Tibial artery (tissue), 4 donors: ENCODE data around the gene CCDC7.
"Not testable (repeated sequence)": the region's sequence is repeated elsewhere in the genome, so short reads cannot be mapped to it uniquely, and the experiment has no call there.

ENCODE experiments used
- DNase-seq, 2 donors: peaks; one replicate each; pipeline ENCODE4 v3.0.0-alpha.2; 2019
- H3K27ac ChIP-seq, 2 donors: fragments of 200-600 bp; sonication (generic) in 1 of 2; 1 replicate in 1 of 2; 2 replicates in 1 of 2; pipeline ENCODE4 v1.5.1; 2018 to 2019; ENCODE audit warnings: mild to moderate bottlenecking in 1 of 2
- H3K27me3 ChIP-seq, 2 donors: fragments of 200-600 bp; sonication (generic) in 1 of 2; one replicate each; pipeline versions ENCODE4 v1.5.1 to v1.6.0; 2016 to 2019
- H3K36me3 ChIP-seq, 3 donors: fragments of 200-600 bp; sonication (generic) in 2 of 3; one replicate each; pipeline ENCODE4 v1.5.1; 2016 to 2019; ENCODE audit warnings: mild to moderate bottlenecking in 2 of 3
- H3K4me1 ChIP-seq, 4 donors: fragments of 200-600 bp; sonication (generic) in 2 of 4; 1 replicate in 3 of 4; 2 replicates in 1 of 4; pipeline ENCODE4 v1.5.1; 2016 to 2019
- H3K4me3 ChIP-seq, 2 donors: fragments of 200-600 bp; sonication (generic) in 1 of 2; 1 replicate in 1 of 2; 2 replicates in 1 of 2; pipeline ENCODE4 v1.5.1; 2018 to 2019; ENCODE audit warnings: mild to moderate bottlenecking in 2 of 2
- H3K9me3 ChIP-seq, 3 donors: fragments of 200-600 bp; sonication (generic) in 1 of 3; one replicate each; pipeline ENCODE4 v1.5.1; 2016 to 2019
- intact Hi-C: fragments of 100-400 bp; cut with DNase I; formaldehyde crosslinking; loops from one replicate; pipeline ENCODE4 v1.15.0; 2023; ENCODE audit warnings: low total_unique reads
- TF ChIP-seq, protein P1 (sequence below), 2 experiments: fragments of 200-600 bp in 1 of 2; fragments of 450-650 bp in 1 of 2; IDR thresholded peaks; one replicate each; pipeline ENCODE4 v1.5.1; 2017 to 2019; ENCODE audit warnings: antibody characterized with exemption in 2 of 2, mild to moderate bottlenecking in 1 of 2, moderate library complexity in 1 of 2

Gene CCDC7

DNA sequence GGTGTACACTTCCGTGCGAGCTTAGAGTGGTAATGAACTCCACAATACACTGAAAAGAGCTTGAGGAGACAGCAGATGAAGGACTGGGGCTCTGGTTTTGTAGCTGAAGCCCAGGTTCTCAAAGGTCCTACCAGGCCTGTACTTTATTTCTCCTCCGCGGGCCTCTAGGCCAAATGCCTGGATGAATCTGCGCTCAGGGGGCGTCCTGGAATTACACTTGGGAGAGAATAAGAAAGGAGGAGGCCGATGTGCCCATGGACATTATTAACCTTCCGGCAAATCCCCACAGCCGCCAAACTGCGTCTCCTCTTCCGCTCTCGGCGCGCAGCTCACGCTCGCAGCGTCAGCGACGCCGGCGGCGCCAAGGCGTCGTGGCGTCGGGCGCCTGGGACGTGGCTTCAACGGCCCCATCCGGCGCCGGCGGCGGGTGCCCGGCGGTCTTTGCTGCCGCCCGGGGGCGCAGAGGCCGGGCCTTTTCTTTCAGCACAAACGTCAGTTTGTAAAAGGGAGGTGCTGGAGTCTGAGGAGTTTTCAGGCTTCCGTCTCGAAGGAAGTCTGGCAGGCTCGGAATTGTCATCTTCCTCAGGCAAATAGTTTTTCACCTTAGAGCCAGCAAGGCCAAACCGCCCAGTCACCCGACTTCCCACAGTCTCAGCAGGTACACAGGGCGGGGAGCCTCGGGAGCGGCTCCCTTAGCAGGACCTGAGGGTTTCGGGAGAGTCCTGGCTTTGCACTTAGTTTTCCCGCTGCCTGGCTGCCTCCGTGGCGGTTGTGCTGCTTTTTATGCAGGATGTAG is at the start of gene CCDC7:
CCDC7 (plus strand) TSS at position 401 of the 796 bp plus-strand sequence. CDS start 5,503 bp downstream, outside the sequence.
- peaks cover 0 to 13% (median 0%) of the 10 kb centered on the region in 4 donors for H3K4me1 ChIP-seq
- peak; percentile 77 to 92 for DNase-seq
- intact Hi-C loops, result loop anchor here (5.0 kb wide), 1 partner anchor 64 kb away; no protein-coding TSS in a partner anchor
- H3K4me3 ChIP-seq, result peak within 1 kb of the TSS; percentile 68 to 93
- peak within 1 kb of the TSS; percentile 97 for H3K27ac ChIP-seq
- H3K36me3 ChIP-seq, result no peaks in the 10 kb centered on the region
- no peaks in the 10 kb centered on the region for H3K27me3 ChIP-seq
- TF ChIP-seq, protein P1, sequence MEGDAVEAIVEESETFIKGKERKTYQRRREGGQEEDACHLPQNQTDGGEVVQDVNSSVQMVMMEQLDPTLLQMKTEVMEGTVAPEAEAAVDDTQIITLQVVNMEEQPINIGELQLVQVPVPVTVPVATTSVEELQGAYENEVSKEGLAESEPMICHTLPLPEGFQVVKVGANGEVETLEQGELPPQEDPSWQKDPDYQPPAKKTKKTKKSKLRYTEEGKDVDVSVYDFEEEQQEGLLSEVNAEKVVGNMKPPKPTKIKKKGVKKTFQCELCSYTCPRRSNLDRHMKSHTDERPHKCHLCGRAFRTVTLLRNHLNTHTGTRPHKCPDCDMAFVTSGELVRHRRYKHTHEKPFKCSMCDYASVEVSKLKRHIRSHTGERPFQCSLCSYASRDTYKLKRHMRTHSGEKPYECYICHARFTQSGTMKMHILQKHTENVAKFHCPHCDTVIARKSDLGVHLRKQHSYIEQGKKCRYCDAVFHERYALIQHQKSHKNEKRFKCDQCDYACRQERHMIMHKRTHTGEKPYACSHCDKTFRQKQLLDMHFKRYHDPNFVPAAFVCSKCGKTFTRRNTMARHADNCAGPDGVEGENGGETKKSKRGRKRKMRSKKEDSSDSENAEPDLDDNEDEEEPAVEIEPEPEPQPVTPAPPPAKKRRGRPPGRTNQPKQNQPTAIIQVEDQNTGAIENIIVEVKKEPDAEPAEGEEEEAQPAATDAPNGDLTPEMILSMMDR (IDR thresholded peaks at IDR 0.05), result peak; percentile 36 to 51
- no peaks in the 10 kb centered on the region for H3K9me3 ChIP-seq

DNA sequence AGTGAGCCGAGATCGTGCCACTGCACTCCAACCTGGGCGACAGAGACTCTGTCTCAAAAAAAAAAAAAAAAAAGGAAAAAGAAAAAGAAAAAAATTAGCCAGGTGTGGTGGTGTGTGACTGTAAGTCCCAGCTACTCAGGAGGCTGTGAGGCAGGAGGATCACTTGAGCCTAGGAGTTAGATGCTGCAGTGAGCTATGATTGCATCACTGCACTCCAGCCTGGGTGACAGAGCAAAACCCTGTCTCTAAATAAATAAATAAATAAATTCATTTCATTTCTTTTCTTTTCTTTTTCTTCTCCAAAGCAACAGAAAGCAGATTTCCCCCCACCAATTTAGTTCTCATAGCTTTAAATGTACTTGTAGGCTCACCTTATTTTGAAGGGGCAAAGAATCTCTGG is 48.8 kb upstream of the CCDC7 start:
- H3K9me3 ChIP-seq, H3K4me1 ChIP-seq, H3K36me3 ChIP-seq, DNase-seq, H3K4me3 ChIP-seq, H3K27me3 ChIP-seq, intact Hi-C loops, H3K27ac ChIP-seq: not testable (repeated sequence)

DNA sequence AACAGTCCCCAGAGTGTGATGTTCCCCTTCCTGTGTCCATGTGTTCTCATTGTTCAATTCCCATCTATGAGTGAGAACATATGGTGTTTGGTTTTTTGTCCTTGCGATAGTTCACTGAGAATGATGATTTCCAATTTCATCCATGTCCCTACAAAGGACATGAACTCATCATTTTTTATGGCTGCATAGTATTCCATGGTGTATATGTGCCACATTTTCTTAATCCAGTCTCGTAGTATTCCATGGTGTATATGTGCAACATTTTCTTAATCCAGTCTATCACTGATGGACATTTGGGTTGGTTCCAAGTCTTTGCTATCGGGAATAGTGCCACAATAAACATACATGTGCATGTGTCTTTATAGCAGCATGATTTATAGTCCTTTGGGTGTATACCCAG is 46.2 kb upstream of the CCDC7 start:
- H3K27me3 ChIP-seq, H3K4me3 ChIP-seq, DNase-seq, intact Hi-C loops, H3K27ac ChIP-seq, H3K4me1 ChIP-seq, H3K9me3 ChIP-seq, H3K36me3 ChIP-seq: not testable (repeated sequence)

DNA sequence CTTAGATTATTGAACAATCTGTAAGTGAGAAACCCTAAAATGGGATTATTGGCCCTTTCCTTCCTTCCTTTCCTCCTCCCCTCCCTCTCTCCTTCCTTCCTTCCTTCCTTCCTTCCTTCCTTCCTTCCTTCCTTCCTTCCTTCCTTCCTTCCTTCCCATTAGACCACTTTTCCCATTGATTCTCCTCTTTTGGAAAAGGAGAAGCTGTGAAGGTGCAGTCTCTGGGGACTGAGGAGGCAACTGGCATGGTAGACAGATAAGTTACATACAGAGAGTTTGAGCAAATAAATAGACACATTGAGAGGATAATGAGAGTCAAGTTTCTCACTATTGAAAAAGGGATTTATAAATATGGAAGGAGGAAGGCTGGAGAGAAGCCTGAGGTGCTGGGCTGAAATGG is 45.0 kb upstream of the CCDC7 start:
- Histone ChIP-seq H3K27me3 (no peaks in the 10 kb centered on the region), H3K4me3 (no peak overlapping the region), H3K27ac (no peak overlapping the region), H3K4me1 (no peaks in the 10 kb centered on the region), H3K36me3 (no peaks in the 10 kb centered on the region), H3K9me3 (no peaks in the 10 kb centered on the region)
- TF ChIP-seq, protein P1 (IDR thresholded peaks at IDR 0.05), result no peak
- intact Hi-C loops, result no loop called here
- no peak for DNase-seq

DNA sequence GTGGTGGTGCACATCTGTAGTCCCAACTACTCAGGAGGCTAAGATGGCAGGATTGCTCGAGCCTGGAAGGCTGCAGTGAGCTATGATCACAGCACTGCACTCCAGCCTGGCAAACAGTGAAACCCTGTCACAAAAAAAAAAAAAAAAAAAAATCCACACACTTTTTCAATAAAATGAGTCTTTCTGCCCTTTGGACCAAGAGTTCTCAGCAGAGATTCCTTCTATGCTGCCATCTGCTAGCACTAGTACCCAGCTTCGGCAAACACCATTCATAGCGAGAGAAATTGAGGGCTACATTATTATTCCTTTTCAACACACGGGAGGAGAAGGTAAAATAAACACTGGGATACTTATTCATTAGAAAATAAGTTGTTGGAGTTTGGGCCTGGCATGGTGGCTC is 43.4 kb upstream of the CCDC7 start:
- no peak overlapping the region for H3K4me3 ChIP-seq
- intact Hi-C loops, result no loop called here
- H3K27me3 ChIP-seq, result no peaks in the 10 kb centered on the region
- TF ChIP-seq, protein P1 (IDR thresholded peaks at IDR 0.05), result no peak
- H3K4me1 ChIP-seq, result no peaks in the 10 kb centered on the region
- DNase-seq, result no peak
- no peaks in the 10 kb centered on the region for H3K9me3 ChIP-seq
- H3K27ac ChIP-seq, result no peak overlapping the region
- no peaks in the 10 kb centered on the region for H3K36me3 ChIP-seq

DNA sequence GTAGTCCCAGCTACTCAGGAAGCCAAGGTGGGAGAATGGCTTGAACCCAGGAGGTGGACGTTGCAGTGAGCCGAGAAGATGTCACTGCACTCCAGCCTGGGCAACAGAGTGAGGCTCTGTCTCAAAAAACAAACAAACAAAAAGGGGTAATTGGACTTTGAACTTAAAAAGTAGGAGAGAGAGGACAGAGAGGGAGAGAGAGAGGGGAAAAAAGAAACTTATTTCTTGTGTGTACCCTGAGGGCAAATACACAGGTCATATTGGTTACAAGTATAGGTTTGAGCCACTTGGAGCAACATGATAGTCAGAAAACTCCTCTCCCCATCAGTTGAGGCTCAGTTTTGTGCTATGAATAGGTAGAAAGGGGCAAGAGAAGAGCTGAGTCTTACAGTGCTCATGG is 42.8 kb upstream of the CCDC7 start:
- no peak for DNase-seq
- no peaks in the 10 kb centered on the region for H3K4me1 ChIP-seq
- no peaks in the 10 kb centered on the region for H3K27me3 ChIP-seq
- no peaks in the 10 kb centered on the region for H3K9me3 ChIP-seq
- TF ChIP-seq, protein P1 (IDR thresholded peaks at IDR 0.05), result no peak
- intact Hi-C loops, result no loop called here
- no peak overlapping the region for H3K4me3 ChIP-seq
- H3K36me3 ChIP-seq, result no peaks in the 10 kb centered on the region
- H3K27ac ChIP-seq, result no peak overlapping the region
